ENCODE results near the gene TMEM69.
"Not testable (repeated sequence)": the region's sequence is repeated elsewhere in the genome, so short reads cannot be mapped to it uniquely, and the experiment has no call there.

GRCh38 chr1:45726007-45726406 is 38.0 kb downstream of the TMEM69 start:
- TF ChIP-seq, protein P1, sequence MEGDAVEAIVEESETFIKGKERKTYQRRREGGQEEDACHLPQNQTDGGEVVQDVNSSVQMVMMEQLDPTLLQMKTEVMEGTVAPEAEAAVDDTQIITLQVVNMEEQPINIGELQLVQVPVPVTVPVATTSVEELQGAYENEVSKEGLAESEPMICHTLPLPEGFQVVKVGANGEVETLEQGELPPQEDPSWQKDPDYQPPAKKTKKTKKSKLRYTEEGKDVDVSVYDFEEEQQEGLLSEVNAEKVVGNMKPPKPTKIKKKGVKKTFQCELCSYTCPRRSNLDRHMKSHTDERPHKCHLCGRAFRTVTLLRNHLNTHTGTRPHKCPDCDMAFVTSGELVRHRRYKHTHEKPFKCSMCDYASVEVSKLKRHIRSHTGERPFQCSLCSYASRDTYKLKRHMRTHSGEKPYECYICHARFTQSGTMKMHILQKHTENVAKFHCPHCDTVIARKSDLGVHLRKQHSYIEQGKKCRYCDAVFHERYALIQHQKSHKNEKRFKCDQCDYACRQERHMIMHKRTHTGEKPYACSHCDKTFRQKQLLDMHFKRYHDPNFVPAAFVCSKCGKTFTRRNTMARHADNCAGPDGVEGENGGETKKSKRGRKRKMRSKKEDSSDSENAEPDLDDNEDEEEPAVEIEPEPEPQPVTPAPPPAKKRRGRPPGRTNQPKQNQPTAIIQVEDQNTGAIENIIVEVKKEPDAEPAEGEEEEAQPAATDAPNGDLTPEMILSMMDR (conservative IDR thresholded peaks at IDR 0.05): not testable (repeated sequence)
- TF ChIP-seq ZFX (IDR thresholded peaks at IDR 0.05): not testable (repeated sequence)

Data from C4-2B (cell line).